GM21360 (cell line): ENCODE data around the gene C3orf18.

Experiments
- ATAC-seq: cut with Tn5 transposase; IDR thresholded peaks from one replicate; pipeline ENCODE4 v1.9.1; 2021; ENCODE audit warnings: mild to moderate bottlenecking, moderate library complexity; ENCODE audit not compliant: unreplicated experiment

Gene C3orf18

DNA sequence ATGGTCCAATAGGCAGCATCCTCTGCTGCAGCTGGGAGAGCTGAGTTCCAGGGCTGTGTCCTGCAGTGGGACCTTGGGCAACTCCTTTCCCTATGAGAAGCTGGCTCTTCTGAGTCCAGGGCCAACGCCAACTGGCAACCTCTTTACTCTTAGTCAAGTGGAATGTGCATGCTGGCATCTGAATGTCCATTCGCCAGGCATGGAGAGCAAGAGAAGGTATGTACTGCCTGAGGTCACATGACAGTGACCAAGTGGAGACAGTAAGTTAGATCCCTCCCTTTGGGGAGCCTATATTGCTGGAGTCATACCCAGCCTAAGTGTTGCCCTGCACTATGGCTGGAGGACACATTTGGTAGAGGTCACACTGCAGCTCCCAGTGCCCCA, 13.9 kb upstream of the C3orf18 start:
- no peak for ATAC-seq

DNA sequence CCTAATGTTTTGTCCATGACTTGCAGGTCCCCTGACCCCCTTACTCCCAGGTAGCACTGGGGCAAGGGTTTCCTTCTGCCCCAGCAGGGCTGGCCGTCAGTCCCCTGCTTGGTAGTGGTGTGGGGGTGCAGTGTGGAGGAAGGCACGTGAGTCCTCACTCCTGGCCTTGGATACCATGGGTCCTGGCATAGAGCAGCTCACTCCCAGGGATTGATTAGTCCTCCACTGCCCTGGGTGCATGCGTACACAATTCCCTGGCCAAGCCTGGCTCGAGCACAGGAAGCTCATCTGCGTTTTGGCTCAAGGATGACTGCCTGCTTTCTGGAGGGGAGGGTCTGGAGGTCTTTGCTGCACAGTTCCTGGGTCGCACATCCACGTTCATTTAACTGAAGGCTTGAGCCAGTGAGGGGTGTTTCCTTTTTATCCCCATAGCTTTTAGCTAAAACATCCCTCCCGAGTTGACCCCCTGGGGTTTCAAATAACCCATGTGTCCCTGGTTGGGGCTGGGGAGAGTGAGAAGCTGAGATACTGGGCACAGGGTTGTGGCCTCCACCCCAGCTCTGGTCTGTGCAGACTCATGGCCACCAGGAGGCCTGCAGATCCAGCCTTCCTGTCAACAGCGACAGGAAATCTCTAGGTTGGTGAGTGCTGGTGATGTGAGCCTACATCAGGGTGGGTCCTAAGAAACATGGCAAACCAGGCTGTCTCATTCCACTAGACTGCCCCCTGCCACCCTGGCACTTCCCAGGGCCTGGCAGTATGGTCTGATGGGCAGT, 13.3 kb upstream of the C3orf18 start:
- ATAC-seq = no peak

DNA sequence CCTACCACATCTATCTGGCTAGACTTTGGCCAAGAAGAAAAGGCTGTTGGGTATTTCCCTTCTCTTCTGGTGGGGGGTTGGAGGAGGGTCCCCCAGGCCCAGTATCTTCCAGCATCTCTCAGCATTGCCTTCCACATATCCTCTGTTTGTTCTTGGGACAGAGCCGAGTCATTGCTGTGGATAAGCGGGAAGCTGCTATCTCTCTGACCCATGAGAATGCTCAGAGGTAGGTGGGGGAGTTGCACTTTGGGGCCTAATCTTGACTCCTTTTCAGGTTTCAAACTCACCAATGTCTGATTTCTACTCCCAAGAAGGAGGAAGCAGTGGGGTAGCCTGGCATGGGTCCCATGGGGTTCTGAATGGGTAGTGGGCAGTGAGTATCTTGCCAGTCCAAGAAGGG, 9.8 kb upstream of the C3orf18 start:
- ATAC-seq = no peak

DNA sequence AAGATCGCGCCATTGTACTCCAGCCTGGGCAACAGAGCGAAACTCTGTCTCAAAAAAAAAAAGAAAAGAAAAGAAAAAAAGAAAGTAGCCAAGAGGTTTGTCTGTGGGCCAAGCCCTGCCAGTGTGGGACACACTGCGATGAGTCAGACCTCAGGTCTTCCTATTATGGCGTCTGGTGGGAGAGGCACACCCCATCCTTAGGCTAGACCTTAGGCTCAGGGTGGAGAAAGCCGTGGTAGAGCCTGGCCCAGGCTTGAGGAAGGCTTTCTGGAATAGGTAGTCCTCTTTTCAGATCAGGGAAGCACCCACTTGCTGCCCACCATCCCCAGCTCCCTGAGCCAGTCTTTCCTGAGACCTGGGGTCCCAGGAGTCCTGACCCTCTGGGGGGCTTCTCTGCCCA, 7.8 kb upstream of the C3orf18 start:
- no peak for ATAC-seq

DNA sequence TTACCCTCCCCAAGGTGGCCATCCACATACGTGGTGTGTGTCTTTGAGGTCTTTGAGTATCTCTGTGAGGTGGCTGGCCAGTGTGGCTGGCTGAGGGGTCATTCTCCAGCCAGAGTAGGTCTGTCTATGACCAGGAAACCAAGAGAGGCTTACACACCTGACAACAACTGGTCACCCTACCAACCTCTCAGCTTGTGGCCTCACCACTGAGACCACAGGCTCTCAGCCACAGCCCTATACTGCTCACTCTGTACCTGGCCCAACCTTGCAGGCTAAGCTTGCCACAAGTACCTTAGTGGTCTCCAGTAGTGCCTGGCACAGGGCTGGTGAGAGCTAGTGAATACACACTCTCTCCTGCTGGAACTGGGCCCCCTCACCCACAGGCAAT, 6.9 kb upstream of the C3orf18 start:
- no peak for ATAC-seq

DNA sequence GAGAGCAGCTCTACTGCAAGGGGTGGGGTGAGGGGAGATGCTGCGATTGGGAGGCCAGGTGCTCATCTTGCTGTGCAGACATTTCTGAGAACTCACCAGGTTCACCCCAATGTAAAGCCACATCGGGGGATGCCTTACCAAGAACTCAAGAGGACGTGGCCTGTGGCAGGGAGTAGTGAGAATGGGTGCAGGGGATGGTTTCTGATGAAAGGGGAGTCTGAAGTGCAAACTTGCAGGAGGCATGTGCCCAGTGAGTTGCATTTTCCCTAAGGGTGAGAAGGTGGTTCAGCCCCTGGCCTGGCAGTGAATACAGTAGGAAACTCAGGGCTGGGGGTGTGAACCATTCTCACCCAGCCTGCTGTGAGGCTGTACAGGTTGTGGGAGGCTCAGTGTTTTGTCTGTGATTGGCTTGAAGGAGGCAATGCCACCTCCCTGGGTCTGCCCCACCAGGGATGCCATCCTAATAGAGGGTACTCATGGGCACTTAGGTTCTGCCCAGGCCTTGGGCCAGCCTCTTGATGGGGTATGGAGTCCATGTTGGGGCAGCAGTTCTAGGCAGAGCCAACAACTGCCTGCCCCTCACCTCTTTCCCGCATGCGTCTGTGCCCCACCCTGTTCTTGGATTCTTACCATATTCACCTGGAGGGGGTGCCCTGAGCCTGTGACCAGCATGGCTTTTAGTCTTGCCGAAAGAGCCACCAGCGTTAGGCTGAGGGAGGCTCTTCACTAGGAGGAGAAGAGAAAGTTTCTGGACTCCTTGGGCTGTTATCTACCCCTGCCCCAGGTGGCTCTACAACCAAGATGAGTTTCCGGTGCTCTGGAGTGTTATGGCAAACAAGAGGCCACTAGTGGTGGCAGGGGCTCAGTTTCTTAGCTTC, 6.3 kb upstream of the C3orf18 start:
- ATAC-seq = no peak

DNA sequence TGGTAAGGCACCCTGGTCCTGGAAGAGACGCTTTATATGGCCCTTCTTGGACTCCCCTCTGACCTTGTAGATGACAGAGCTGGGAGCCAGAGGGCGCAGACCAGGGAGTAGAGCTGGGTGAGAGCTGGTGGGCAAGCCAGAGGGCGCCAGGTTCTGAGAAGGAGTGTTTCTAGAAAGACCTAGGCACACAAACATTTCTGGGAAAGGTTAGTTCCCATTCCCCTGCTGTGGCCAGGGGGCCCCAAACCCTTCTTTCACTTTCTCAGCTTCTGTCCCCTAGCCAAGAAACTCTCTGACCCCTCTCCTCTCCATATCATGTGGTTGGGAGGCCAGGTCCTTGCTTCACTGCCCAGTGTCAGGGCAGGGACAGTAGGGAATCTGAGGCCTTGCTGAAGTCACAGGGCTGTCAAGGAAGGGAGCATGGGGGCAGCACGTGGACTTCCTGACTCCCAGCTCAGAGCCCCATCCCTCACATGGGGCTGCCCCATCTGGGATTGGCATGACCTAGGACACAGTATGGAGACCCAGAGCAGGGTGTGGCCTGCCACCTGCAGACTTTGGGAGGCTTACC, 5.3 kb upstream of the C3orf18 start:
- no peak for ATAC-seq

DNA sequence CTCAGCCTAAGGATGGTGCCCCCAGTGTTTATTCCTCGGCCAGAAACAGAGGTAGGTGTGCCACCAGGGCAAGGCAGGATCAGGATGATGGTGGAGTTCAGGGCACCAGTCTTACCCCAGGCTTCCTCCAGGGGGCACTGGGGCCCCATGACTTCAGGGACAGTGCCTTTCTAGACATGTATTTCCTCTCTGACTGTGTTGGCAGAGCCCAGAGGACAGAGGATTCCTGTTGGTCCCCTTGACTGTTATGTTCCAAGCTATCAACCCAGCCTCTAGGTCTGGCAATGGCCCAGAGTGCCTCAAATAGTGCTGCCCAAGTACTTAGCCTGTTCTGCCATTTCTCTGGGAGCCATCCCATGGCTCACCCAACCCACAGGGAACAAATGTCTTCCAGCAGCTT, 4.6 kb upstream of the C3orf18 start:
- no peak for ATAC-seq

DNA sequence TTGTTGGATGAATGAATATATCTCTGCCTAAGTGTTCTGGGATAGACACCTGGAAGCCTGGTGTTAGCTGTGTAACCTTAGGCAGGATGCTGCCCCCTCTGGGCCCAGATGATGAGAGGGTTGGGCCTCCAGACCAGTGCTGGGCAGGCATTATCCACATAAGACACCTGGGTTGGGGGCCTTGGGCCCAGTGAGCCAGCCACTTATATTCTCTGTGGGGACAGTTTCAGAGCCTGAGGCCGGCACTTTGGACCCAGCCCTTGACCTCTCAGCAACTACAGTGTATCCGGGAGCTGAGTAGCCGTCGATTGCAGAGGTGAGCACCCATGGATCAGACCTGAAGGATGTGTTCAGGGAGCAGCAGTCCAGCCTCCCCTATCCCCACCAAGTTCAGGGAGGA, 3.9 kb upstream of the C3orf18 start:
- no peak for ATAC-seq

DNA sequence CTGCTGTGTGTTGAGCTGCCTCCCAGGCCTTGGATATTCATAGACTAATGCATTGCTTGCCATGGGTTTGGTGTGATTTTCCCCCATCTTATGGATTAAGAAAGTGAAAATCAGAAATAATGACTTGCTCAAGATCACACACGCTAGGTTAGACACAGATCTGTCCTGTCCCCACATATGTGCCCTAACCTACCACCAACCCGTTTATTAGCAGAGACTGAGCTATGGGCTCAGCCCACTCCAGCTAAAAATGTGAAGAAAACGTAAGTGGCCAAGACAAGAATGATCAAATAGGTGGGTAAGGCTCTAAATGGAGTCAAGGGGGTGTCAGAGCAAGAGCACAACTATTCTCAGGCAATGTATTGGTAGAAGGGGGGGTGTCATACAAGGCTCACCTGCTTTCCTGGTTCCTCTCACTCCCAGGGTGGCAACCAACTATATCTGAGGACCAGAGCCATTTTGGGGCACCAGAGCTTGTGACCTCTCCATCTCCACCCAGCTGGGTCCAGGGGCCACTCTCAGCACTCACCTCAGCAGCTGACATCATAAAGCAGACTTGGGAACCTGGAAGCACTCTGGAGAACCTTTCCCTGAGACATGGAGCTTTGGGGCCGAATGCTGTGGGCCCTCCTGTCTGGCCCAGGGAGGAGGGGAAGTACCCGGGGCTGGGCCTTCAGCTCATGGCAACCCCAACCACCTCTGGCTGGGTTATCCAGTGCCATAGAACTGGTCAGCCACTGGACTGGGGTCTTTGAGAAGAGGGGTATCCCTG, 3.1 kb upstream of the C3orf18 start:
- no peak for ATAC-seq

DNA sequence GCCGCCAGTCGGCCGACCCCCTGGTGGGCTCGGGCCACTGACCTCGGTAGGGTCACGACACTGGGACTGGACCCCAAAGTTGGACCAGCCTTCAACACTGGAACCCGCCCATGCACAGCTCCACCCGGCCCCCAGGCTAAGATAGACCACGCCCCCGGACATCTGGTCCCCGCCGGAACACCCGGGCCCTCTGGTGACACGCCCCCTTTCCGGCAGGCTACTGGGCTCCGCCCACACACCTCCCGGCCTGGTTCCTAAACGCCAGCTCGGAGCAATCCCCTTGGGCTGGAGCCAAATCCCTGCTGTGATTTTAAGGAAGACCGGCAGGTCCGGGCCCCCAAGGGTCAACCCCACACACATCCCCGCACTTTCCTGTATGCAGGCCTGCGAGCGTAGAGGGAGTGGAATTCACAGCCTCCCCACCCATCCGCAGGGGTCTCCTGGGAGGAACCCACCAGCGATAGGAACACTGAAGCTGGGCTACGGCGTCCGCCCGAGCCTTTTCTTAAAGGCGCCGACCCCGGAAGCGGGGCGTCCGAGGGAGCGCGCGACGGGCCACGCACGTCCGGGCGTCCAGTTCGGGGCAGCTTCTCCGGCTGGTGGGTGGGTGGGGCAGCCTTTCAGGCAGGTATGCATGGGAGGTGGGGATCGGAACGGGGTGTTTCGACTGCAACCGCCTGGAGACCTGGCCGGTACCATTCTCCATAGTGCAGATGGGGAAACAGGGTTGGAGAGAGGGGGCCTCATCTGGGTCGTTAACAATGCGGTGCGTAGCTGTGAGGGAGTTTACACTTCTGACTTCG, 1.6 kb upstream of the C3orf18 start, which contains the start of gene HEMK1:
TSS of gene HEMK1 (plus strand) at position 576 of the 803 bp plus-strand sequence. CDS start 1,583 bp downstream, outside the sequence.
- peak; percentile 53 for ATAC-seq

DNA sequence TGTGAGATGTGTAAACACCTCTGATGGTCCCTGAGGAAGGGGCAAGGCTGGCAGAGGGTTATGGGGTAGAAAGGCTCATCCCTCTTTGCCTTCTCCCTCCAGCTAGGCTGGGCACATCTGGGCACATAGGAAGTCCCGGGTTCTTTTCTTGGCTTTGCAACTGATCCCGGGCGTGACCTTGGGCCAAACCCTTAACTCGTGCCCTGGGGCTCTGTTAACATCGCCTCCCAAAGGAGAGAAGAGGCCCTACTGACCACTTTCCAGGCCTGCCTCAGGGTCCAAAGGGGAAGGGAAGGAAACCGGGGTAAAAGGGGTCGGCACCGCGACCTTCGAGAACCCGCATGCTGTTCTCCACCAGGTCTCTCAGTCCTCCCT, 549 bp downstream of the C3orf18 start:
- ATAC-seq = no peak

DNA sequence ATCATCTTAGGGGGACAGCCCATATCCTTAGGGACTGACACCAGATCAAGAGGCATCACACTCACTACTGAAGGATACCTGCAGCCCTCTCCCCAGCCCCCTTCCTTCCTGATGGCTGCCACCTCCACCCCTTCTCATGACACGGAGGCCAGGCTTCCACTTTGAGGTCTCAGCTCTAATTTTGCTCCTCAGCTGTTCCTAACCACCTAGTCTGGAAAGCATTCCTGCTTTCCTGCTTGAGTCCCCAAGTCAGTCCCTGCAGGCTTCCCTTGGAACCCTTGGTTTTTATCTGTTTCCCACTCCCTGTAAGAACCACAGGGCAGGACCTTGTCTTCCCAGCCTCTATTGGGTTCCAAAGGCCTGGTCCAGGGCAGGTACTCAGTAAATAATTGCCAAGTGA, 3.2 kb downstream of the C3orf18 start:
- no peak for ATAC-seq

DNA sequence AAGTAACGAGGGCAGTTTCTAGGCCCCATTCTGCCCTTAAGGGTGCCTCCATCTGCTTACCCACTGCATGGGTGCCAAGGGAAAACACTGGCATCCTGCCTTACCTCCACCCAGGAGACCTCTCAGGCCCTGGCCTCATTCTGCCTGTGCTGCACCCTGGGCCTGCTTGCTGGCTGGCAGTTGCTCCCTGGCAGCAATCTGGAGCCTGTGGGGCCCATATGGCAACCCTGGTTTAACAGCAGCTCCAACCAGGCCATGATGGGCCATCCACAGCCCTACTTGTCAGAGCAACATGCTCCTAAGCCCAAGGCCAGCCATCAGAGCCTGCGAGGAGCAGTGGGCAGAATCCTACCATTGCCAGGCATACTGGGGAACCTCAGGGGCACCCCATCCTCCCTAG, 3.7 kb downstream of the C3orf18 start:
- ATAC-seq = no peak

DNA sequence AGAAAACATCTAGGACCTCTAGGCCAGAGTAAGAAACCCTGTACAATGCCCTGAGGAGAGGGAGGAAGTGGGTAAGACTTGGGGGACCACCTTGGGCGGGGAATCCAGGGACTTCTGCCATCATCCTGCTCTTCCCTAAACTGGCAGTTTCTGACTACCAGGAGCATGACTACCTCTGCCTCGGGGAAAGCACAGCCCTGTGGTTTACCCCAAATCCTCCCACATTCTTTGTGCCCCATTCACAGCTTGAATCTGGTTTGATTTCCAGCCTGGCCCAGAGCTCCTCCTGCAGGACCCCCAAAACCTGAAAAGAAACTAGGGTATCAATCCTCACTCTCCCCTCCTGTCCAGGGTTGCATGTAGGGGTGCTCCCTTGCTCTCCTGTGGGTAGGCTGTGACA, 4.7 kb downstream of the C3orf18 start:
- ATAC-seq = no peak

DNA sequence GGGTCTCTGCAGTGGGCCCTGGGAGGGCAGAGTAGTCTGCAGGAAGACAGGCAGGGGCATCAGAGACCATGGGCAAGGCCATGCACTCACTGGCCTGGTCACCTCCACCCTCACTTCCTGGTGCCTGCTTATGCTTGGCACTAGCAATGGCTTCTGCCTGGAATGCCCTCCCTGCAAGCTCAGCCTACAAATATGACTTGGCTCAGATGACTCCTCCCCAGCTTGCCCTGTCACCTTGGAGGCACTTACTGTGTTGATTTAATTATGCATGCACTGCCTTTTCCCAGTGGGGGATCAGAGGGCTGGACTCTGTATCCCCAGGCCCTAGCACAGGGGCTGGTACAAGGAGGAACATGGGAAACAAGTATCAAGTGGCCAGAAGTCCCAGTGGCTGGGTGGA, 7.8 kb downstream of the C3orf18 start:
- no peak for ATAC-seq

DNA sequence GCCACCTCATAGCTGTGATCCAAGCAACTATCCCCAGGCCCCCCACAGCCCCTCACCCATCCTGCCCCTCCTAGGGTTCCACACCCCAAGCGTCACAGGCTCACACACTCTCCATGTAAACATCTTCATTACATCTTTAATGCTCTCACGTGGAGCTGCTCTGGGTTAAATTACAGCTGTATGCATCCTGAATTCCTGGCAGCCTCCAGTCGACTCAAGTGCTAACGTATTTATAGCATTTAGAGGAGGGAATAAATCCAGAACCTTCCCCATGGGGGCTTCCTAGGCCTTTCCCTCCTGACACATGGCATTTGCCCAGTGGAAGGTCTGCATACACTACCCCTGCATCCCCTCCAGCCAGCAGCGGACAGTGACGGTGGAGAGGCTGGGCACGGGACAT, 9.6 kb downstream of the C3orf18 start:
- no peak for ATAC-seq

DNA sequence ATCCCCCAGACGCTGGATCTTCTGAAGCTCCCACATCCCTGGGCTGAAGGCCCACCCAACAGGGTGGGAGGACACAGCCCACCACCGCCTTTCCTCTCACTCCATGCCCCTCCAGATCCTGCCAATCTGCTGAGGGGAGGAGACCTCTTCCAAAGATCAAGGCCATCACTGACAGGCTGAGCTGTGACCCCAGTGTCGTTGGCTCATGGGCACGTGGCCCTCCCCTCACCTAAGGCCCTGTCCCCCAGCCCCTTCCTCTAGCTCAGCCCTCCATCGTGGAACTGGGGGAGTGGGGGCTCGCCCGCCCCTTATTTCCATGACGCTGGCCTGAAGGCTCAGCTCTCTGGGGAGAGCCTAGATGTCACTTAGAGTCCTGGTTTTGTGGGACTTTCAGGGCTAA, 10.4 kb downstream of the C3orf18 start:
- ATAC-seq = no peak

DNA sequence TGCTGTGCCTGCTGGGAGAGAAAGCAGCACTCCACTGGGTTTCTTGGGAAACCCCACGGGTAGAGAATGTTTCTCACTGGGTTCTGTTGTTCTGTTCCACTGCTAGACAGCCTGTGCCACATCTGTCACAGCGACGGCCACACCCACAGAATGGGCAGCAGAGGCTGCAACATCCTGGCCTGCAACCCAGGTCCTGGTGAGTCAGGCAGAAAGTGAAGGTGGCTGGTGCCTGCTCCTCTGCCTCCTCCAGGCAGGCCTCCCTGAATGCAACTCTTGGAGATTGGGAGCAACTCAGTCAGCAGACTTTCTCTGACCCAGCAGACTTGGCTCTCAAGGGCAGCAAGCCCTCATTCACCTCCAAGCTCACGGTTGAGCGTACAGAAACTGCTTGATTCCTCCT, 13.0 kb downstream of the C3orf18 start:
- ATAC-seq = no peak

DNA sequence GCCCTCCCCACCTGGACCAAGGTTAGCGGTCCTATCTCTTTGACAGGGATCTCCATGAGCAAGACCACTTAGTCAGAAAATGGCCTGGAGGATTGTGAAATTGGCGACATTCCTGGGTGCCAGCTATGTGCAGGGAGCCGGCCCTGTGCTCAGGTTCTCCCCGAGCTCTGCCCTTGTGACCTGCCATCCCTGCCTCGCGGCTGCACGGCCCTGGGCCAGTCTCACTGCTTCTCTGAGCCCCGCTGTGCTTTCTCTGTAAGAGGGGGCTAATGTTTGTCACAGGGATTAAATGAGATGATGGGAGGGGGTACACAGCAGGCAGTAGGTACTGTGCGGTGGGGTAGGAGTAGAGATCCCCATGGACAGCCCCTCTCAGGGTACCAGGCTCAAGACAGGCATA, 14.9 kb downstream of the C3orf18 start:
- no peak for ATAC-seq
